Neural cell (in vitro differentiated cells): ENCODE data around the gene RALGDS.

Source experiments
- EZH2 ChIP-seq: fragments of 200-600, 300-800 bp; shearing (Covaris generic), sonication (generic); IDR thresholded peaks from 2 replicates; pipeline ENCODE4 v1.6.1; 2014; ENCODE audit warnings: antibody characterized with exemption, low read length, borderline replicate concordance, mild to moderate bottlenecking; ENCODE audit not compliant: insufficient read depth, poor library complexity, severe bottlenecking
- MXI1 ChIP-seq: fragments of 450-650 bp; conservative IDR thresholded peaks from 2 replicates; pipeline ENCODE4 v1.6.1; 2014; ENCODE audit warnings: antibody characterized with exemption, mild to moderate bottlenecking; ENCODE audit not compliant: poor library complexity, severe bottlenecking
- POLR2AphosphoS5 ChIP-seq: IDR thresholded peaks from 2 replicates; pipeline ENCODE4 v1.6.1; 2012
- RAD21 ChIP-seq: fragments of 450-650 bp; conservative IDR thresholded peaks from 2 replicates; pipeline ENCODE4 v1.6.1; 2014; ENCODE audit warnings: antibody characterized with exemption, mild to moderate bottlenecking, moderate library complexity
- REST ChIP-seq: IDR thresholded peaks from 2 replicates; pipeline ENCODE4 v1.6.1; 2012; ENCODE audit warnings: borderline replicate concordance
- TAF1 ChIP-seq: IDR thresholded peaks from 2 replicates; pipeline ENCODE4 v1.6.1; 2012; ENCODE audit warnings: low read depth
- TF ChIP-seq, protein P1 (sequence below): fragments of 450-650 bp; IDR thresholded peaks from 2 replicates; pipeline ENCODE4 v1.5.1; 2014; ENCODE audit warnings: antibody characterized with exemption, mild to moderate bottlenecking, moderate library complexity; ENCODE audit not compliant: poor library complexity, severe bottlenecking

DNA sequence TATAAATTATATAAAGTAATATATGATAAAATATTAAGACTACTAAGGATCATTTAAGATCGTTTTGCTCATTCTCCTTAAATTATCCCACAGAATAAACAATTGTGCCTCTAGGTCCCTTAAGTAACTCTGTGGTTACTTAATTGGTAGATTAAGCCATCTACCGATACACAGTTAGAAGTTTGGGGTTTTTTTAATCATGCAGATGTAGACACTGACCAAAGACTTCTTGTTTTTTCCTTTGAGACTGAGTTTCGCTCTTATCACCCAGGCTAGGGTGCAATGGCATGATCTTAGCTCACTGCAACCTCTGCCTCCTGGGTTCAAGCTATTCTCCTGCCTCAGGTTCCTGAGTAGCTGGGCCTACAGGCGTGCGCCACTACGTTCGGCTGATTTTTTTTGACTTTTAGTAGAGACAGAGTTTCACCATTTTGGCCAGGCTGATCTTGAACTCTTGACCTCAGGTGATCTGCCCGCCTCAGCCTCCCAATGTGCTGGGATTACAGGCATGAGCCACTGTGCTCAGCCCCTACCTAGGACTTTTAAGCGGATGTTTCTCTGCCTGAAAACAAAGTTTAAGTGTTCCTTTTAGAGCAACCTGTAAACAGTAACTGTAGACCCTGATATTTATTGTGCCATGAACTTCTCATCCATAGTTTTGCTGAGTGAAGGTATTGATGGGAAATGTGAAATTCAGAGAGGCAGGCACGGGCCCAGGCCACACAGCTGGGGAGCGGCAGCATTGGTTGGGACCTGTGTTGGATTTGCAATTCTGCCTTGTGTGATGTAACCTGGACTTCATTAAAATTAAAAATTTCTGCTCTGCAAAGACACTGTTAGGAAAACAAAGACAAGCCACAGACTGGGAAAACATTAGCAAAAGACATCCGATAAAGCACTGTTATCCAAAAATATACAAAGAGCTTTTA is 47.7 kb downstream of the RALGDS start:
- TF ChIP-seq, protein P1, sequence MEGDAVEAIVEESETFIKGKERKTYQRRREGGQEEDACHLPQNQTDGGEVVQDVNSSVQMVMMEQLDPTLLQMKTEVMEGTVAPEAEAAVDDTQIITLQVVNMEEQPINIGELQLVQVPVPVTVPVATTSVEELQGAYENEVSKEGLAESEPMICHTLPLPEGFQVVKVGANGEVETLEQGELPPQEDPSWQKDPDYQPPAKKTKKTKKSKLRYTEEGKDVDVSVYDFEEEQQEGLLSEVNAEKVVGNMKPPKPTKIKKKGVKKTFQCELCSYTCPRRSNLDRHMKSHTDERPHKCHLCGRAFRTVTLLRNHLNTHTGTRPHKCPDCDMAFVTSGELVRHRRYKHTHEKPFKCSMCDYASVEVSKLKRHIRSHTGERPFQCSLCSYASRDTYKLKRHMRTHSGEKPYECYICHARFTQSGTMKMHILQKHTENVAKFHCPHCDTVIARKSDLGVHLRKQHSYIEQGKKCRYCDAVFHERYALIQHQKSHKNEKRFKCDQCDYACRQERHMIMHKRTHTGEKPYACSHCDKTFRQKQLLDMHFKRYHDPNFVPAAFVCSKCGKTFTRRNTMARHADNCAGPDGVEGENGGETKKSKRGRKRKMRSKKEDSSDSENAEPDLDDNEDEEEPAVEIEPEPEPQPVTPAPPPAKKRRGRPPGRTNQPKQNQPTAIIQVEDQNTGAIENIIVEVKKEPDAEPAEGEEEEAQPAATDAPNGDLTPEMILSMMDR = no peak
- no peak for TF ChIP-seq RAD21
- no peak for TF ChIP-seq POLR2AphosphoS5
- no peak for TF ChIP-seq EZH2
- TF ChIP-seq REST = no peak
- TF ChIP-seq TAF1 = no peak
- no peak for TF ChIP-seq MXI1
